ENCODE measurements around the gene BFAR. TPM values are rescaled to one million over a fixed set of nuclear protein-coding genes. Genes with fewer than 3 reads are reported as not detected.

Gene BFAR
- polyA plus RNA-seq, 1 of the 3 experiments (the other 2 are of a cell fraction): 48.3 TPM

DNA sequence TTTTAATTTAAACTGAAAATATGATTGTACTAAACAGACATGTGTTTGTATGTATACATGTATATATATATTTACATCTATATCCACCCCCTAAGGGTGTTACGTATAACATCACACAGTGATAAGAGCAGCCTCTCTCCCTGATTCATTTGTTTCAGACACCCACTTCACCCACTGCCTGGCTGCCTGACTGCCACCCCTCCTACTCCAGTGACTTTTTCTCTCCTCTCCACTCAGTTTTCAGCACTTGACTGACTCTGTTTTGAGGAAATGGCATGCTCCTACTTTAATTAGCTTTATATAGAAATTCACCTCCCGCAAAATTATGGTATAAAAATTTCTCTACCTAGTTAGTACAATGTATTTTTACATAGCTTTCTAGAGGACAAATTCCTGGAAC lies 20.0 kb downstream of the BFAR start (continued):
- TF ChIP-seq, protein P1, sequence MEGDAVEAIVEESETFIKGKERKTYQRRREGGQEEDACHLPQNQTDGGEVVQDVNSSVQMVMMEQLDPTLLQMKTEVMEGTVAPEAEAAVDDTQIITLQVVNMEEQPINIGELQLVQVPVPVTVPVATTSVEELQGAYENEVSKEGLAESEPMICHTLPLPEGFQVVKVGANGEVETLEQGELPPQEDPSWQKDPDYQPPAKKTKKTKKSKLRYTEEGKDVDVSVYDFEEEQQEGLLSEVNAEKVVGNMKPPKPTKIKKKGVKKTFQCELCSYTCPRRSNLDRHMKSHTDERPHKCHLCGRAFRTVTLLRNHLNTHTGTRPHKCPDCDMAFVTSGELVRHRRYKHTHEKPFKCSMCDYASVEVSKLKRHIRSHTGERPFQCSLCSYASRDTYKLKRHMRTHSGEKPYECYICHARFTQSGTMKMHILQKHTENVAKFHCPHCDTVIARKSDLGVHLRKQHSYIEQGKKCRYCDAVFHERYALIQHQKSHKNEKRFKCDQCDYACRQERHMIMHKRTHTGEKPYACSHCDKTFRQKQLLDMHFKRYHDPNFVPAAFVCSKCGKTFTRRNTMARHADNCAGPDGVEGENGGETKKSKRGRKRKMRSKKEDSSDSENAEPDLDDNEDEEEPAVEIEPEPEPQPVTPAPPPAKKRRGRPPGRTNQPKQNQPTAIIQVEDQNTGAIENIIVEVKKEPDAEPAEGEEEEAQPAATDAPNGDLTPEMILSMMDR (IDR thresholded peaks at IDR 0.05): no peak
- no peak for TF ChIP-seq TAF1 (IDR thresholded peaks at IDR 0.05; ENCODE audit: borderline replicate concordance, low read depth, low read length)
- no peak for TF ChIP-seq ELF1 (IDR thresholded peaks at IDR 0.05)
- TF ChIP-seq SIN3A (IDR thresholded peaks at IDR 0.05; ENCODE audit: borderline replicate concordance, low read depth, low read length): no peak
- no peak for TF ChIP-seq RXRA (IDR thresholded peaks at IDR 0.05; ENCODE audit: borderline replicate concordance, low read depth)
- no peak for TF ChIP-seq RFX5 (IDR thresholded peaks at IDR 0.05; ENCODE audit: low read length)
- TF ChIP-seq EP300 (IDR thresholded peaks at IDR 0.05; ENCODE audit: borderline replicate concordance in 1 of 2, low read depth in 1 of 2, low read length in 1 of 2): no peak
- TF ChIP-seq, protein P2, sequence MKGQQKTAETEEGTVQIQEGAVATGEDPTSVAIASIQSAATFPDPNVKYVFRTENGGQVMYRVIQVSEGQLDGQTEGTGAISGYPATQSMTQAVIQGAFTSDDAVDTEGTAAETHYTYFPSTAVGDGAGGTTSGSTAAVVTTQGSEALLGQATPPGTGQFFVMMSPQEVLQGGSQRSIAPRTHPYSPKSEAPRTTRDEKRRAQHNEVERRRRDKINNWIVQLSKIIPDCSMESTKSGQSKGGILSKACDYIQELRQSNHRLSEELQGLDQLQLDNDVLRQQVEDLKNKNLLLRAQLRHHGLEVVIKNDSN (IDR thresholded peaks at IDR 0.05; ENCODE audit: borderline replicate concordance, low read depth): no peak
- TF ChIP-seq FOSL2 (IDR thresholded peaks at IDR 0.05; ENCODE audit: borderline replicate concordance, low read depth): no peak

- WGBS (ENCODE audit: low lambda C conversion rate): 65% methylated on average over 2 of the region's 2 CpGs
- H3K9ac ChIP-seq: no peak overlapping the region
- H3K4me1 ChIP-seq (ENCODE audit: control insufficient read depth in 1 of 2, insufficient read depth in 2 of 2, low read depth in 1 of 2, low read length in 1 of 2): no peaks in the 10 kb centered on the region; a peak in 1 of 4 replicates
- no peak overlapping the region for H3K4me2 ChIP-seq
- peaks cover 9 to 47% of the 10 kb centered on the region in 2 experiments for H3K36me3 ChIP-seq (replicated peaks in 1 of 2; ENCODE audit: control insufficient read depth in 1 of 2, insufficient read depth in 2 of 2, low read length in 1 of 2)
- no peaks in the 10 kb centered on the region for H3K9me2 ChIP-seq
- H2AFZ ChIP-seq (ENCODE audit: low read depth): no peak overlapping the region
- H3K9me3 ChIP-seq: no peaks in the 10 kb centered on the region
- no peaks in the 10 kb centered on the region for H4K20me1 ChIP-seq (ENCODE audit: insufficient read depth)
- ChIA-PET CTCF (interaction anchor here (1.6 kb wide), 1 partner anchor 15 kb away, joined by 3 read pairs; no protein-coding TSS in a partner anchor), POLR2A (interaction anchor here (0.6 kb wide), 1 partner anchor 341 kb away, joined by 3 read pairs; no protein-coding TSS in a partner anchor)
- no peak overlapping the region for H3K27ac ChIP-seq (ENCODE audit: low read depth in 2 of 2, low read length in 1 of 2)
- no peak for DNase-seq
- H3K79me2 ChIP-seq (ENCODE audit: insufficient read depth): peaks cover 9% of the 10 kb centered on the region; the same call in 1 of the 2 replicates
- no peaks in the 10 kb centered on the region for H3K27me3 ChIP-seq (ENCODE audit: insufficient read depth)
- no peak overlapping the region for H3K4me3 ChIP-seq (ENCODE audit: low read depth in 2 of 2, low read length in 1 of 2)
- no peak for TF ChIP-seq ELF1 (IDR thresholded peaks at IDR 0.05)
- no peak for TF ChIP-seq SMC3 (IDR thresholded peaks at IDR 0.05; ENCODE audit: low read depth, low read length)
- TF ChIP-seq, protein P1 (IDR thresholded peaks at IDR 0.05): no peak
- no peak for TF ChIP-seq RAD21 (IDR thresholded peaks at IDR 0.05; ENCODE audit: low read length)
- no peak for TF ChIP-seq USF2 (IDR thresholded peaks at IDR 0.05; ENCODE audit: borderline replicate concordance, low read depth, low read length)
- no peak for TF ChIP-seq EZH2phosphoT487 (IDR thresholded peaks at IDR 0.05; ENCODE audit: borderline replicate concordance, low read depth)
- no peak for TF ChIP-seq NFIC (IDR thresholded peaks at IDR 0.05; ENCODE audit: borderline replicate concordance)
- no peak for TF ChIP-seq RXRA (IDR thresholded peaks at IDR 0.05; ENCODE audit: borderline replicate concordance, low read depth)
- TF ChIP-seq TAF1 (IDR thresholded peaks at IDR 0.05; ENCODE audit: borderline replicate concordance, low read depth, low read length): no peak
- no peak for TF ChIP-seq CHD2 (IDR thresholded peaks at IDR 0.05; ENCODE audit: low read length, partially characterized antibody)
- H3F3A ChIP-seq (replicated peaks; ENCODE audit: insufficient read depth): no peaks in the 10 kb centered on the region
Measured at GRCh38 chr16:14658063-14658462, 25.3 kb downstream of the BFAR start.
